ENCODE results near the gene MFSD6. TPM values are rescaled to one million over a fixed set of nuclear protein-coding genes. Genes with fewer than 3 reads are reported as not detected.
"Not testable (repeated sequence)": the region's sequence is repeated elsewhere in the genome, so short reads cannot be mapped to it uniquely, and the experiment has no call there.

Gene MFSD6
- total RNA-seq, 1 donor from 2014 or later: 0.37 TPM

- Histone ChIP-seq H2AFZ (replicated peaks) (no peak overlapping the region), H3K27me3 (no peaks in the 10 kb centered on the region), H4K20me1 (ENCODE audit: low read depth) (no peaks in the 10 kb centered on the region), H3K27ac (no peak overlapping the region), H3K4me2 (no peak overlapping the region), H3K4me1 (peaks cover 21% of the 10 kb centered on the region), H3K9ac (no peak overlapping the region), H3K36me3 (no peaks in the 10 kb centered on the region), H3F3A (ENCODE audit: low read depth) (no peaks in the 10 kb centered on the region), H3K4me3 (no peak overlapping the region), H3K79me2 (ENCODE audit: low read depth) (no peaks in the 10 kb centered on the region), H3K9me3 (ENCODE audit: low read depth) (no peaks in the 10 kb centered on the region)
- no peaks in the 10 kb centered on the region for H3K36me3 Mint-ChIP-seq
- peak; percentile 39 for DNase-seq (ENCODE audit: low spot score)
- H3K27me3 Mint-ChIP-seq (ENCODE audit: insufficient read depth, low read depth): peaks cover 3% of the 10 kb centered on the region
- H3K27ac Mint-ChIP-seq: no peak overlapping the region
- peaks cover 23% of the 10 kb centered on the region for H3K4me1 Mint-ChIP-seq
- TF ChIP-seq EZH2 (IDR thresholded peaks at IDR 0.05): no peak
- no peak for TF ChIP-seq CTCF (IDR thresholded peaks at IDR 0.05)
- no peak for TF ChIP-seq EZH2phosphoT487 (IDR thresholded peaks at IDR 0.05)
- no peak overlapping the region for H3K4me3 Mint-ChIP-seq
- H3K9me3 Mint-ChIP-seq: peaks cover 6% of the 10 kb centered on the region
These were observed 58.8 kb downstream of the MFSD6 start for GRCh38 chr2:190466819-190467446.

- H3K9me3 ChIP-seq (ENCODE audit: low read depth): no peaks in the 10 kb centered on the region
- Mint-ChIP-seq H3K4me3 (no peak overlapping the region), H3K9me3 (peaks cover 9% of the 10 kb centered on the region), H3K36me3 (no peaks in the 10 kb centered on the region), H3K27ac (peak overlapping the region; percentile 15), H3K27me3 (ENCODE audit: insufficient read depth, low read depth) (peaks cover 3% of the 10 kb centered on the region), H3K4me1 (peaks cover 21% of the 10 kb centered on the region)
- TF ChIP-seq EZH2 (IDR thresholded peaks at IDR 0.05) (no peak), EZH2phosphoT487 (IDR thresholded peaks at IDR 0.05) (no peak), CTCF (IDR thresholded peaks at IDR 0.05) (no peak)
- peak; percentile 30 for DNase-seq (ENCODE audit: low spot score)
- H3K27me3 ChIP-seq: no peaks in the 10 kb centered on the region
- no peaks in the 10 kb centered on the region for H3F3A ChIP-seq (ENCODE audit: low read depth)
- H3K9ac ChIP-seq: no peak overlapping the region
- no peak overlapping the region for H2AFZ ChIP-seq (replicated peaks)
- H3K4me3 ChIP-seq: no peak overlapping the region
- H3K4me2 ChIP-seq: no peak overlapping the region
- no peaks in the 10 kb centered on the region for H3K79me2 ChIP-seq (ENCODE audit: low read depth)
- no peaks in the 10 kb centered on the region for H3K36me3 ChIP-seq
- H4K20me1 ChIP-seq (ENCODE audit: low read depth): no peaks in the 10 kb centered on the region
- no peak overlapping the region for H3K27ac ChIP-seq
- H3K4me1 ChIP-seq: peaks cover 17% of the 10 kb centered on the region
These were observed 59.5 kb downstream of the MFSD6 start for GRCh38 chr2:190467575-190468083.

GRCh38 chr2:190468354-190468753 lies 60.2 kb downstream of the MFSD6 start:
- H3K27me3 ChIP-seq; H3K9ac ChIP-seq; H3K4me3 Mint-ChIP-seq; H3K36me3 ChIP-seq; H2AFZ ChIP-seq (replicated peaks); H3K4me2 ChIP-seq; H3K27ac ChIP-seq; H3K9me3 ChIP-seq (ENCODE audit: low read depth); DNase-seq (ENCODE audit: low spot score); H4K20me1 ChIP-seq (ENCODE audit: low read depth); H3K4me3 ChIP-seq; H3K79me2 ChIP-seq (ENCODE audit: low read depth); H3K36me3 Mint-ChIP-seq; H3F3A ChIP-seq (ENCODE audit: low read depth); H3K27me3 Mint-ChIP-seq (ENCODE audit: insufficient read depth, low read depth); H3K27ac Mint-ChIP-seq: not testable (repeated sequence)
- Mint-ChIP-seq H3K4me1 (peaks cover 21% of the 10 kb centered on the region), H3K9me3 (peaks cover 14% of the 10 kb centered on the region)
- H3K4me1 ChIP-seq: peaks cover 17% of the 10 kb centered on the region

GRCh38 chr2:190468814-190469569 lies 60.8 kb downstream of the MFSD6 start:
- no peak overlapping the region for H3K27ac Mint-ChIP-seq
- no peak overlapping the region for H2AFZ ChIP-seq (replicated peaks)
- peaks cover 21% of the 10 kb centered on the region for H3K4me1 Mint-ChIP-seq
- no peak overlapping the region for H3K9ac ChIP-seq
- no peaks in the 10 kb centered on the region for H3K36me3 ChIP-seq
- peaks cover 17% of the 10 kb centered on the region for H3K4me1 ChIP-seq
- no peak overlapping the region for H3K4me3 Mint-ChIP-seq
- no peaks in the 10 kb centered on the region for H3F3A ChIP-seq (ENCODE audit: low read depth)
- no peaks in the 10 kb centered on the region for H3K27me3 ChIP-seq
- DNase-seq (ENCODE audit: low spot score): no peak
- peaks cover 16% of the 10 kb centered on the region for H3K9me3 Mint-ChIP-seq
- no peaks in the 10 kb centered on the region for H3K79me2 ChIP-seq (ENCODE audit: low read depth)
- peaks cover 3% of the 10 kb centered on the region for H3K27me3 Mint-ChIP-seq (ENCODE audit: insufficient read depth, low read depth)
- no peaks in the 10 kb centered on the region for H3K9me3 ChIP-seq (ENCODE audit: low read depth)
- H3K36me3 Mint-ChIP-seq: no peaks in the 10 kb centered on the region
- H4K20me1 ChIP-seq (ENCODE audit: low read depth): no peaks in the 10 kb centered on the region
- no peak overlapping the region for H3K27ac ChIP-seq
- no peak overlapping the region for H3K4me3 ChIP-seq
- TF ChIP-seq CTCF (IDR thresholded peaks at IDR 0.05): no peak
- TF ChIP-seq EZH2 (IDR thresholded peaks at IDR 0.05): no peak
- TF ChIP-seq EZH2phosphoT487 (IDR thresholded peaks at IDR 0.05): no peak
- no peak overlapping the region for H3K4me2 ChIP-seq
